K562 (cell line): Measurements from ENCODE around the gene COL1A1. TPM values are rescaled to one million over a fixed set of nuclear protein-coding genes. Genes with fewer than 3 reads are reported as not detected.

ENCODE experiments used
- EP400 ChIP-seq: fragments of 450-650 bp; IDR thresholded peaks from 2 replicates; pipeline ENCODE4 v1.6.1; 2017; ENCODE audit warnings: antibody characterized with exemption, mild to moderate bottlenecking, moderate library complexity
- FOXP1 ChIP-seq: sonication (generic); formaldehyde crosslinking; IDR thresholded peaks from 2 replicates; pipeline ENCODE4 v1.8.0; 2022; ENCODE audit warnings: mild to moderate bottlenecking, missing genetic modification reagents
- SMARCC2 ChIP-seq: fragments of 450-650 bp; IDR thresholded peaks from 2 replicates; pipeline ENCODE4 v1.6.1; 2017; ENCODE audit warnings: antibody characterized with exemption, moderate library complexity, mild to moderate bottlenecking, low read depth
- ZNF41 ChIP-seq: fragments of 250-450 bp; sonication (Bioruptor Pico); conservative IDR thresholded peaks from 2 replicates; pipeline ENCODE4 v1.4.0; 2020; ENCODE audit warnings: mild to moderate bottlenecking
- ZNF644 ChIP-seq: fragments of 200-800 bp; sonication (Bioruptor generic); IDR thresholded peaks from 2 replicates; pipeline ENCODE4 v1.6.1; 2016; ENCODE audit warnings: low read depth, missing genetic modification characterization, missing compliant biosample characterization
- polyA plus RNA-seq, 8 experiments: library from polyadenylated mRNA; depleted of rRNA in 4 of 8; stranded (reverse) in 5 of 8; unstranded in 3 of 8; fragments of >200 nt; fragmentation: Nextera tagmentation in 2 of 8; fragmentation: Illumina TruSeq in 1 of 8; extraction: Ambion mirVana in 2 of 8; extraction: Trizol in 1 of 8; gene quantifications; 2 replicates each; pipeline versions ENCODE4 v1.2.1 to v1.2.3, GENCODE V29; 2011 to 2014; ENCODE audit warnings: inconsistent platforms in 1 of 8, missing spikeins in 1 of 8
- total RNA-seq, 7 experiments: library from RNA; depleted of rRNA in 6 of 7; stranded (reverse); fragments of >200 nt in 6 of 7; fragmentation: Illumina TruSeq in 2 of 7; extraction: Trizol in 2 of 7; gene quantifications; 2 replicates each; pipeline versions ENCODE4 v1.2.1 to v1.2.3, GENCODE V29; 2011 to 2021; ENCODE audit warnings: low replicate concordance in 1 of 7
- TF ChIP-seq, protein P1 (sequence below), 2 experiments: IDR thresholded peaks; 2 replicates each; pipeline ENCODE4 v1.6.1; 2012; ENCODE audit warnings: improper control_type of control experiment in 2 of 2, low read depth in 2 of 2, low read length in 2 of 2, borderline replicate concordance in 1 of 2
- TF ChIP-seq, protein P2 (sequence below): IDR thresholded peaks from 2 replicates; pipeline ENCODE4 v1.6.1; 2011; ENCODE audit warnings: borderline replicate concordance, low read depth, mild to moderate bottlenecking, moderate library complexity, low read length; ENCODE audit not compliant: insufficient read depth, poor library complexity, severe bottlenecking
- TF ChIP-seq, protein P3 (sequence below), 2 experiments: fragments of 450-650 bp; IDR thresholded peaks; 2 replicates each; pipeline ENCODE4 v1.6.1; 2016; ENCODE audit warnings: mild to moderate bottlenecking in 2 of 2, borderline replicate concordance in 1 of 2, low read depth in 1 of 2, moderate library complexity in 1 of 2

Gene COL1A1
- total and polyA plus RNA-seq, 9 of the 15 experiments (the other 6 are each of a cell fraction or from before 2014, with no cell fraction given): 0.04 to 3.4 (median 0.18) TPM

DNA sequence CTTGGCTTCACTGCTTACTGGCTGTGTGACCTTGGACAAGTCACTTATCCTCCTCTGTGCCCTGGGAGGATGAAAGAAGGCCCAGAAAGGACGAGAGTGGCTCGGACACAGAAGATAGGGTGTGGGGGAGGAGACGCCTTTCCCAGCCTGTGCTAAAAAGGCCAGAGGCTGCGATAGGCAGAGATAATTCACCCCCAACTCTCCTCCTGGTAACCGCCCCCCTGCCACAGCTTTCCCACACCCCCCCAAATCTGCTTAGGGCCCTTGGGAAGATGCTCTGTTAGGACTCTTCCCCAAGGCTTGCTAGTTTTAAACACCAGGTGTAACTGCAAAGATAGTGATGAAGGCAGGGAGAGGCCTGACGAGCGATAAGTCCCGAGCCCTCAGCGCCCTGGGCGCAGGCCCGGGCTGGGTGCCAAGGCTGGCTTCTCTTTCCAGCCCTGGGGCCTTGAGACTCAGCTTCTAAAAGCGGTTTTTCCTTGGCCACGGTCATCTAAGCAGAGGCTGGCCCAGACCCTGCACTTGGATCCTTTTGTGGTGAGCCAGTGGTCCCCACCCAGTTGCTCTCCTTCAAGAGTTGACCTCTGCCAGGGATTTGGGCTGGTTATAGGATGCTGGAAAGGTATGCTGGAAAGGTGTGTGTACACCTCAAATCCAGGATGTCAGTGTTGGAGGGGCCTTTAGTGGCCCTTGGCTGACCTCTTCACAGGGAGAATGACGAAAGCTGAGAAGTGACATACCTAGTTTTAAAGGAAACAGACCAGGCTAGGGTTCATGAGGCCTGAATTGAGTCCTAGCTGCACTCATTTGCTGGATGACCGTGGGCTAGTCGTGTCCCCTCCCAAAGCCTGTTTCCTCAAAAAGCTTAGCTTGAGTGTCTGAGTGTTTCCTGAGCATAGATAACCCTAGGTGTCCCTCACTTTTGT lies 47.5 kb downstream of the COL1A1 start (continued):
- TF ChIP-seq, protein P1, sequence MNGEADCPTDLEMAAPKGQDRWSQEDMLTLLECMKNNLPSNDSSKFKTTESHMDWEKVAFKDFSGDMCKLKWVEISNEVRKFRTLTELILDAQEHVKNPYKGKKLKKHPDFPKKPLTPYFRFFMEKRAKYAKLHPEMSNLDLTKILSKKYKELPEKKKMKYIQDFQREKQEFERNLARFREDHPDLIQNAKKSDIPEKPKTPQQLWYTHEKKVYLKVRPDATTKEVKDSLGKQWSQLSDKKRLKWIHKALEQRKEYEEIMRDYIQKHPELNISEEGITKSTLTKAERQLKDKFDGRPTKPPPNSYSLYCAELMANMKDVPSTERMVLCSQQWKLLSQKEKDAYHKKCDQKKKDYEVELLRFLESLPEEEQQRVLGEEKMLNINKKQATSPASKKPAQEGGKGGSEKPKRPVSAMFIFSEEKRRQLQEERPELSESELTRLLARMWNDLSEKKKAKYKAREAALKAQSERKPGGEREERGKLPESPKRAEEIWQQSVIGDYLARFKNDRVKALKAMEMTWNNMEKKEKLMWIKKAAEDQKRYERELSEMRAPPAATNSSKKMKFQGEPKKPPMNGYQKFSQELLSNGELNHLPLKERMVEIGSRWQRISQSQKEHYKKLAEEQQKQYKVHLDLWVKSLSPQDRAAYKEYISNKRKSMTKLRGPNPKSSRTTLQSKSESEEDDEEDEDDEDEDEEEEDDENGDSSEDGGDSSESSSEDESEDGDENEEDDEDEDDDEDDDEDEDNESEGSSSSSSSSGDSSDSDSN (IDR thresholded peaks at IDR 0.05; ENCODE audit: borderline replicate concordance in 1 of 2, low read depth in 2 of 2, low read length in 2 of 2): peak in 1 of 2 experiments; percentile 79; a peak in 1 of 4 replicates
- TF ChIP-seq, protein P2, sequence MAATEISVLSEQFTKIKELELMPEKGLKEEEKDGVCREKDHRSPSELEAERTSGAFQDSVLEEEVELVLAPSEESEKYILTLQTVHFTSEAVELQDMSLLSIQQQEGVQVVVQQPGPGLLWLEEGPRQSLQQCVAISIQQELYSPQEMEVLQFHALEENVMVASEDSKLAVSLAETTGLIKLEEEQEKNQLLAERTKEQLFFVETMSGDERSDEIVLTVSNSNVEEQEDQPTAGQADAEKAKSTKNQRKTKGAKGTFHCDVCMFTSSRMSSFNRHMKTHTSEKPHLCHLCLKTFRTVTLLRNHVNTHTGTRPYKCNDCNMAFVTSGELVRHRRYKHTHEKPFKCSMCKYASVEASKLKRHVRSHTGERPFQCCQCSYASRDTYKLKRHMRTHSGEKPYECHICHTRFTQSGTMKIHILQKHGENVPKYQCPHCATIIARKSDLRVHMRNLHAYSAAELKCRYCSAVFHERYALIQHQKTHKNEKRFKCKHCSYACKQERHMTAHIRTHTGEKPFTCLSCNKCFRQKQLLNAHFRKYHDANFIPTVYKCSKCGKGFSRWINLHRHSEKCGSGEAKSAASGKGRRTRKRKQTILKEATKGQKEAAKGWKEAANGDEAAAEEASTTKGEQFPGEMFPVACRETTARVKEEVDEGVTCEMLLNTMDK: no peak
- TF ChIP-seq ZNF41 (no peak), SMARCC2 (peak; percentile 40; the same call in 1 of the 2 replicates), EP400 (no peak), ZNF644 (no peak), FOXP1 (no peak)
- TF ChIP-seq, protein P3, sequence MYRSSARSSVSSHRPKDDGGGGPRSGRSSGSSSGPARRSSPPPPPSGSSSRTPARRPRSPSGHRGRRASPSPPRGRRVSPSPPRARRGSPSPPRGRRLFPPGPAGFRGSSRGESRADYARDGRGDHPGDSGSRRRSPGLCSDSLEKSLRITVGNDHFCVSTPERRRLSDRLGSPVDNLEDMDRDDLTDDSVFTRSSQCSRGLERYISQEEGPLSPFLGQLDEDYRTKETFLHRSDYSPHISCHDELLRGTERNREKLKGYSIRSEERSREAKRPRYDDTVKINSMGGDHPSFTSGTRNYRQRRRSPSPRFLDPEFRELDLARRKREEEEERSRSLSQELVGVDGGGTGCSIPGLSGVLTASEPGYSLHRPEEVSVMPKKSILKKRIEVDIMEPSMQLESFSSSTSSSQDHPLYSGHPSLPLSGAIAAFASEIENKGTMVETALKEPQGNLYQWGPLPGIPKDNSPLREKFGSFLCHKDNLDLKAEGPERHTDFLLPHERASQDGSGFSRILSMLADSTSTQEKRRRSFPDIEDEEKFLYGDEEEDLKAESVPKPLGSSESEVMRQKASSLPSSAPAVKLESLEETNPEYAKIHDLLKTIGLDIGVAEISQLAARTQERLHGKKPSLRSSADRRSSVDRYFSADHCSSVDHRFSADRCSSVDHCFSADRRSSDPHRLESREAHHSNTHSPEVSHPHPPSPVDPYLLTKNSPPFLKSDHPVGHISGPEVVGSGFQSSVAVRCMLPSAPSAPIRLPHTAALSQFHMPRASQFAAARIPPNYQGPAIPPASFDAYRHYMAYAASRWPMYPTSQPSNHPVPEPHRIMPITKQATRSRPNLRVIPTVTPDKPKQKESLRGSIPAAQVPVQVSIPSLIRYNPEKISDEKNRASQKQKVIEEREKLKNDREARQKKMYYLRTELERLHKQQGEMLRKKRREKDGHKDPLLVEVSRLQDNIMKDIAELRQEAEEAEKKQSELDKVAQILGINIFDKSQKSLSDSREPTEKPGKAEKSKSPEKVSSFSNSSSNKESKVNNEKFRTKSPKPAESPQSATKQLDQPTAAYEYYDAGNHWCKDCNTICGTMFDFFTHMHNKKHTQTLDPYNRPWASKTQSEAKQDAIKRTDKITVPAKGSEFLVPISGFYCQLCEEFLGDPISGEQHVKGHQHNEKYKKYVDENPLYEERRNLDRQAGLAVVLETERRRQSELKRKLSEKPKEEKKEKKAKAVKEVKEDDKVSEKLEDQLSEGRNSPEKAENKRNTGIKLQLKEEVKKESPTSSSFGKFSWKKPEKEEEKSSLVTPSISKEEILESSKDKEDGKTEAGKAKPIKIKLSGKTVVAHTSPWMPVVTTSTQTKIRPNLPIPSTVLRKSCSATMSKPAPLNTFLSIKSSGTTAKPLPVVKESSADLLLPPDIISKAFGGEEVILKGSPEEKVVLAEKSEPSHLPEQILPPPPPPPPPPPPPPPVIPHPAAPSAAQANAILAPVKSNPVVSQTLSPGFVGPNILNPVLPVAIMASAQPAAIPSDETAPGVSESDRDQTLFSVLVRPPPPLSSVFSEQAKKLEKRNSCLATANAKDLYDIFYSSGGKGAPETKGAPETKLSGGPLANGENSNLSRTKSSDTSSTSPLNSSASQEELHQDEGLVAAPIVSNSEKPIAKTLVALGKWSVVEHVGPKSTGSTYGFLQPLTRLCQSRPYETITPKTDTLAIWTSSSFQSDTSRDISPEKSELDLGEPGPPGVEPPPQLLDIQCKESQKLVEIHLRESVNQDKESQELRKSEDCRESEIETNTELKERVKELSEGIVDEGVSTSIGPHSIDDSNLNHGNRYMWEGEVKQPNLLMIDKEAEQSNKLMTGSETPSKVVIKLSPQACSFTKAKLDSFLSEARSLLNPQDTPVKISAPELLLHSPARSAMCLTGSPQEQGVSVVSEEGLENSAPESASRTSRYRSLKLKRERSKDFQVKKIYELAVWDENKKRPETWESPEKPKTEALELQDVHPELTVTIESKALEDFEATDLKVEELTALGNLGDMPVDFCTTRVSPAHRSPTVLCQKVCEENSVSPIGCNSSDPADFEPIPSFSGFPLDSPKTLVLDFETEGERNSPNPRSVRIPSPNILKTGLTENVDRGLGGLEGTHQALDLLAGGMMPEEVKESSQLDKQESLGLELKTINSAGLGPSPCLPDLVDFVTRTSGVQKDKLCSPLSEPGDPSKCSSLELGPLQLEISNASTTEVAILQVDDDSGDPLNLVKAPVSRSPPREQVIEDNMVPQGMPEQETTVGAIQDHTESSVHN (IDR thresholded peaks at IDR 0.05; ENCODE audit: borderline replicate concordance in 1 of 2, low read depth in 1 of 2): no peak
